ENCODE measurements around the gene N4BP2L1.

Gene N4BP2L1

GRCh38 chr13:32427852-32428580 is at the start of gene N4BP2L1:
Gene N4BP2L1 (minus strand): TSS chr13:32428130. CDS start chr13:32428082, 48 bp downstream.
- peak; percentile 21 for DNase-seq

GRCh38 chr13:32476892-32477291 is 49.0 kb upstream of the N4BP2L1 start:
- no peak for DNase-seq

- DNase-seq: no peak
These were observed 48.2 kb upstream of the N4BP2L1 start for GRCh38 chr13:32476021-32476731.

GRCh38 chr13:32474999-32475792 is 47.3 kb upstream of the N4BP2L1 start:
- DNase-seq: no peak

GRCh38 chr13:32473650-32474049 is 45.7 kb upstream of the N4BP2L1 start:
- no peak for DNase-seq

GRCh38 chr13:32472194-32472621 is 44.3 kb upstream of the N4BP2L1 start:
- no peak for DNase-seq

GRCh38 chr13:32471187-32471922 is 43.4 kb upstream of the N4BP2L1 start:
- DNase-seq: peak; percentile 18

GRCh38 chr13:32468502-32469142 is 40.7 kb upstream of the N4BP2L1 start:
- DNase-seq: no peak

GRCh38 chr13:32456591-32456990 is 28.7 kb upstream of the N4BP2L1 start:
- no peak for DNase-seq

- no peak for DNase-seq
These were observed 27.6 kb upstream of the N4BP2L1 start for GRCh38 chr13:32455594-32455903.

GRCh38 chr13:32454886-32455593 is 27.1 kb upstream of the N4BP2L1 start:
- no peak for DNase-seq

GRCh38 chr13:32453981-32454380 is 26.1 kb upstream of the N4BP2L1 start:
- no peak for DNase-seq

GRCh38 chr13:32448972-32449371 is 21.0 kb upstream of the N4BP2L1 start:
- no peak for DNase-seq

- DNase-seq: no peak
These were observed 20.1 kb upstream of the N4BP2L1 start for GRCh38 chr13:32447894-32448623.

GRCh38 chr13:32446773-32447465 is 19.0 kb upstream of the N4BP2L1 start:
- DNase-seq: no peak

- DNase-seq: no peak
These were observed 18.3 kb upstream of the N4BP2L1 start for GRCh38 chr13:32446220-32446619.

- DNase-seq: no peak
These were observed 17.5 kb upstream of the N4BP2L1 start for GRCh38 chr13:32445461-32445860.

GRCh38 chr13:32443111-32443510 is 15.2 kb upstream of the N4BP2L1 start:
- DNase-seq: no peak

- DNase-seq: no peak
These were observed 10.9 kb upstream of the N4BP2L1 start for GRCh38 chr13:32438871-32439270.

GRCh38 chr13:32432856-32433255 is 4.9 kb upstream of the N4BP2L1 start:
- DNase-seq: no peak
